Motor neuron (in vitro differentiated cells): ENCODE data around the gene LRRK2. TPM values are rescaled to one million over a fixed set of nuclear protein-coding genes. Genes with fewer than 3 reads are reported as not detected.
"Not testable (repeated sequence)": the region's sequence is repeated elsewhere in the genome, so short reads cannot be mapped to it uniquely, and the experiment has no call there.

Experiments used
- ATAC-seq, 8 experiments: fragments of 200-7000 bp; cut with Tn5 transposase; replicated peaks in 6 of 8; 2 replicates each; pipeline ENCODE4 v1.8.0; 2021; ENCODE audit warnings: mild to moderate bottlenecking in 8 of 8, moderate library complexity in 8 of 8
- H3K27ac ChIP-seq, 2 donors: fragments of 250-450 bp; sonication (Bioruptor Pico); 2 replicates each; pipeline ENCODE4 v1.9.0; 2021; ENCODE audit warnings: antibody characterized with exemption in 2 of 2, mild to moderate bottlenecking in 2 of 2, moderate library complexity in 1 of 2
- H3K4me1 ChIP-seq, 2 donors: fragments of 250-450 bp; sonication (Bioruptor Pico); replicated peaks in 1 of 2; 2 replicates each; pipeline ENCODE4 v1.6.1; 2021; ENCODE audit warnings: antibody characterized with exemption in 2 of 2, mild to moderate bottlenecking in 2 of 2, moderate library complexity in 1 of 2
- H3K4me3 ChIP-seq, 5 donors: fragments of 250-450 bp; sonication (Bioruptor Pico); 2 replicates each; pipeline ENCODE4 v1.9.0; 2021; ENCODE audit warnings: antibody characterized with exemption in 5 of 5, mild to moderate bottlenecking in 5 of 5, moderate library complexity in 4 of 5
- WGBS, 10 experiments: fragments of 450-650 bp; shearing (Covaris generic); methylation state at CpG; one replicate each; pipeline ENCODE4 v1.0.0; 2022; 5-methylcytosine and 5-hydroxymethylcytosine counted together
- in situ Hi-C, 9 experiments: fragments of 400-800 bp; cut with MboI; loops; one replicate each; pipeline ENCODE4 v1.15.0; 2021; ENCODE audit warnings: low sequenced_read_pairs in 9 of 9, low pct_unique_long_range_greater_than_20kb in 2 of 9; ENCODE audit not compliant: unreplicated experiment in 9 of 9
- total RNA-seq, 8 experiments: library from RNA; unstranded; fragments of 300-600 nt; gene quantifications; 2 replicates each; pipeline versions ENCODE4 v1.2.3 to v1.2.4, GENCODE V29; 2022

Gene LRRK2
- total RNA-seq, 8 experiments from 2014 or later, result 0.17 to 3.4 (median 0.57) TPM; not detected in 1

- in situ Hi-C loops, result no loop called here
- no peak for ATAC-seq
- no peak overlapping the region for H3K4me3 ChIP-seq
- no peaks in the 10 kb centered on the region for H3K4me1 ChIP-seq
- no peak overlapping the region for H3K27ac ChIP-seq
- 67 to 100% (median 100%) methylated on average over 1 to 4 of the region's 4 CpGs; no CpG with 5 or more reads in 3 of the 10 experiments for WGBS, 10 experiments
Observed at GRCh38 chr12:40240779-40241178, 16.0 kb downstream of the LRRK2 start.

GRCh38 chr12:40241741-40242140 lies 16.9 kb downstream of the LRRK2 start:
- Histone ChIP-seq H3K4me1 (no peaks in the 10 kb centered on the region), H3K4me3 (no peak overlapping the region), H3K27ac (no peak overlapping the region)
- in situ Hi-C loops, result no loop called here
- no peak for ATAC-seq
- 0 to 100% (median 55%) methylated on average over 1 of the region's 1 CpG for WGBS, 10 experiments

GRCh38 chr12:40244526-40245156 lies 19.8 kb downstream of the LRRK2 start:
- in situ Hi-C loops, H3K27ac ChIP-seq, H3K4me1 ChIP-seq, H3K4me3 ChIP-seq, ATAC-seq: not testable (repeated sequence)
- 52 to 100% (median 87%) methylated on average over 1 to 3 of the region's 5 CpGs; no CpG with 5 or more reads in 2 of the 10 experiments for WGBS, 10 experiments

GRCh38 chr12:40248034-40248433 lies 23.2 kb downstream of the LRRK2 start:
- ATAC-seq, result no peak
- no peak overlapping the region for H3K27ac ChIP-seq
- 17 to 86% (median 61%) methylated on average over 1 of the region's 1 CpG; no CpG with 5 or more reads in 2 of the 10 experiments for WGBS, 10 experiments
- H3K4me1 ChIP-seq, result no peaks in the 10 kb centered on the region
- H3K4me3 ChIP-seq, result no peak overlapping the region
- in situ Hi-C loops, result no loop called here

GRCh38 chr12:40248585-40249297 lies 23.9 kb downstream of the LRRK2 start:
- in situ Hi-C loops, result no loop called here
- no peak for ATAC-seq
- H3K4me3 ChIP-seq, result no peak overlapping the region
- 45 to 100% (median 77%) methylated on average over 2 to 4 of the region's 4 CpGs for WGBS, 10 experiments
- H3K27ac ChIP-seq, result no peak overlapping the region
- no peaks in the 10 kb centered on the region for H3K4me1 ChIP-seq

GRCh38 chr12:40250652-40251051 lies 25.9 kb downstream of the LRRK2 start:
- H3K4me3 ChIP-seq, ATAC-seq, in situ Hi-C loops, H3K4me1 ChIP-seq, H3K27ac ChIP-seq: not testable (repeated sequence)
- 50 to 100% (median 89%) methylated on average over 1 to 3 of the region's 3 CpGs for WGBS, 10 experiments

- Histone ChIP-seq H3K4me1 (no peaks in the 10 kb centered on the region), H3K27ac (no peak overlapping the region), H3K4me3 (no peak overlapping the region)
- WGBS, 10 experiments, result 0 to 80% (median 22%) methylated on average over 1 of the region's 1 CpG
- ATAC-seq, result no peak
- in situ Hi-C loops, result no loop called here
Observed at GRCh38 chr12:40253936-40254335, 29.1 kb downstream of the LRRK2 start.

GRCh38 chr12:40254455-40255085 lies 29.8 kb downstream of the LRRK2 start:
- 26 to 80% (median 68%) methylated on average over 1 to 5 of the region's 5 CpGs for WGBS, 10 experiments
- H3K27ac ChIP-seq, result no peak overlapping the region
- H3K4me3 ChIP-seq, result no peak overlapping the region
- no peaks in the 10 kb centered on the region for H3K4me1 ChIP-seq
- in situ Hi-C loops, result no loop called here
- ATAC-seq, result no peak

GRCh38 chr12:40258371-40258770 lies 33.6 kb downstream of the LRRK2 start:
- H3K4me1 ChIP-seq, result no peaks in the 10 kb centered on the region
- in situ Hi-C loops, result no loop called here
- no peak overlapping the region for H3K27ac ChIP-seq
- no peak for ATAC-seq
- WGBS, 10 experiments, result 80 to 100% (median 84%) methylated on average over 1 to 6 of the region's 7 CpGs; no CpG with 5 or more reads in 1 of the 10 experiments
- H3K4me3 ChIP-seq, result no peak overlapping the region

GRCh38 chr12:40261937-40262336 lies 37.1 kb downstream of the LRRK2 start:
- in situ Hi-C loops, result no loop called here
- ATAC-seq, result no peak
- no peak overlapping the region for H3K4me3 ChIP-seq
- no peak overlapping the region for H3K27ac ChIP-seq
- H3K4me1 ChIP-seq, result no peaks in the 10 kb centered on the region

GRCh38 chr12:40262657-40263056 lies 37.9 kb downstream of the LRRK2 start:
- 20 to 100% (median 67%) methylated on average over 1 of the region's 1 CpG; no CpG with 5 or more reads in 3 of the 10 experiments for WGBS, 10 experiments
- no peak for ATAC-seq
- no peak overlapping the region for H3K27ac ChIP-seq
- no peak overlapping the region for H3K4me3 ChIP-seq
- H3K4me1 ChIP-seq, result no peaks in the 10 kb centered on the region
- in situ Hi-C loops, result no loop called here

GRCh38 chr12:40263616-40264409 lies 39.0 kb downstream of the LRRK2 start:
- 14 to 100% (median 81%) methylated on average over 1 to 2 of the region's 4 CpGs; no CpG with 5 or more reads in 2 of the 10 experiments for WGBS, 10 experiments
- no peak for ATAC-seq
- Histone ChIP-seq H3K27ac (no peak overlapping the region), H3K4me3 (no peak overlapping the region), H3K4me1 (no peaks in the 10 kb centered on the region)
- in situ Hi-C loops, result no loop called here
